Muscle layer of duodenum (tissue), 2 donors: ENCODE measurements around the gene MROH9.
"Not testable (repeated sequence)": the region's sequence is repeated elsewhere in the genome, so short reads cannot be mapped to it uniquely, and the experiment has no call there.

Experiments
- H3K27ac ChIP-seq: one replicate; pipeline ENCODE4 v1.7.0; 2013; ENCODE audit warnings: mild to moderate bottlenecking, low read length
- H3K27me3 ChIP-seq: one replicate; pipeline ENCODE4 v1.7.0; 2013; ENCODE audit warnings: low read depth, mild to moderate bottlenecking, control low read depth, low read length
- H3K36me3 ChIP-seq, 2 donors: one replicate each; pipeline ENCODE4 v1.7.0; 2013; ENCODE audit warnings: low read length in 2 of 2, control low read depth in 1 of 2, mild to moderate bottlenecking in 1 of 2; ENCODE audit not compliant: insufficient read depth in 2 of 2, control insufficient read depth in 1 of 2
- H3K4me1 ChIP-seq, 2 donors: one replicate each; pipeline ENCODE4 v1.7.0; 2013; ENCODE audit warnings: low read length in 2 of 2, mild to moderate bottlenecking in 2 of 2, control low read depth in 1 of 2, moderate library complexity in 1 of 2; ENCODE audit not compliant: insufficient read depth in 2 of 2, control insufficient read depth in 1 of 2
- H3K4me3 ChIP-seq, 2 donors: one replicate each; pipeline ENCODE4 v1.7.0; 2013; ENCODE audit warnings: low read length in 2 of 2, low read depth in 1 of 2, mild to moderate bottlenecking in 1 of 2
- H3K9me3 ChIP-seq, 2 donors: one replicate each; pipeline ENCODE4 v1.7.0; 2013; ENCODE audit warnings: low read length in 2 of 2, control low read depth in 1 of 2, mild to moderate bottlenecking in 1 of 2; ENCODE audit not compliant: control insufficient read depth in 1 of 2
- donor health status: healthy.

MROH9 gene

GRCh38 chr1:170927955-170928840 is 7.1 kb upstream of the MROH9 start:
- H3K27ac ChIP-seq, result no peak overlapping the region
- H3K4me3 ChIP-seq, result no peak overlapping the region
- H3K9me3 ChIP-seq, result no peaks in the 10 kb centered on the region
- H3K4me1 ChIP-seq, result peaks cover 0 to 8% of the 10 kb centered on the region in 2 donors
- H3K27me3 ChIP-seq, result no peaks in the 10 kb centered on the region
- H3K36me3 ChIP-seq, result no peaks in the 10 kb centered on the region

GRCh38 chr1:170929412-170929834 is 5.9 kb upstream of the MROH9 start:
- no peak overlapping the region for H3K27ac ChIP-seq
- H3K36me3 ChIP-seq, result no peaks in the 10 kb centered on the region
- no peaks in the 10 kb centered on the region for H3K27me3 ChIP-seq
- no peak overlapping the region for H3K4me3 ChIP-seq
- peaks cover 0 to 8% of the 10 kb centered on the region in 2 donors for H3K4me1 ChIP-seq
- no peaks in the 10 kb centered on the region for H3K9me3 ChIP-seq

DNA sequence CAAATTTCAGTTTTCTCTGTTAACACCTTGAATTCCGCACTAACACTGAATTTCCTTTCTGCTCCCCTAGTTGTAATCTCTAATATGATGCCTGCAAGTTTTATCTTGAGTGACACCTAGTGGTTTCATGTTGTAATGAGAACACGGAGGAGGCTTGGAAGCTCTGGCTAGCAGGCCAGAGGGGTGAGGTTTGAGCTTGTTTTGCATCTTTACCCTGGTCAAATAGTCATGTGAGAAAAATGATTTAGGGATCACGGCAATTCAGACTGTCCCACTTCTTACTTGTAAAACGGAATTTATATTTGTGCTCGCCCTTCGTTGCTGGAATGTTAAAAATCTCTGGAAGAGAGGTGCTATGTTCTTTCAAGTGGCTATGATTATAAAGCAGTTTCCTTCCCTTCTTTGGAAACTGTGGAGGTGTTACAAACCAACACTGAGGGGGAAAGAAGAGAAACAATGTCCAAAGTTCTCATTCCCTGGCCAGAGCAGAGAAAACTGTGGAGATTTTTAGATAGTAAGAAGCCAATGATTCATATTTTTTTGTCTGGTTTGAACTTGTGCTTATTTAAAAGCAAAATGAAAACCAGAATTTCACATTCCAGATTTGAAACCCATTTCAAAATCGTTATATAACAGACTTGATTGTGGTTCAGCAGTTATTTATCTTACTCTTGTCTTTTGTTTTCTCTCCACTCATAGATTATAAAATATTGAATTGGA is 5.3 kb upstream of the MROH9 start:
- peaks cover 0 to 8% of the 10 kb centered on the region in 2 donors for H3K4me1 ChIP-seq
- H3K4me3 ChIP-seq, result no peak overlapping the region
- H3K9me3 ChIP-seq, result no peaks in the 10 kb centered on the region
- H3K27ac ChIP-seq, result no peak overlapping the region
- H3K27me3 ChIP-seq, result no peaks in the 10 kb centered on the region
- H3K36me3 ChIP-seq, result no peaks in the 10 kb centered on the region

DNA sequence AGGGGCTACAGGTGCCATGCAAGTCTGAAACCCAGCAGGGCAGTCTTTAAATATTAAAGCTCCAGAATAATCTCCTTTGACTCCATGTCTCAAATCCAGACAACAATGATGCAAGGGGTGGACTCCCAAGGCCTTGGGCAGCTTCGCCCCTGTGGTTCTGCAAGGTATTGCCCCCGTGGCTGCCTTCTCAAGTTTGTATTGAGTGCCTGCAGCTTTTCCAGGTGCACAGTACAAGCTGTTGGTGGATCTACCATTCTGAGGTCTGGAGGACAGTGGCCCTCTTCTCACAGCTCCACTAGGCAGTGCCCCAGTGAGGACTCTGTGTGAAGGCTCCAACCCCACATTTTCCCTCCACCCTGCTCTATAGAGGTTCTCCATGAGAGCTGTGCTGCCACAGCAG is 3.7 kb upstream of the MROH9 start:
- H3K4me3 ChIP-seq, result no peak overlapping the region
- H3K27ac ChIP-seq, result no peak overlapping the region
- H3K9me3 ChIP-seq, result no peaks in the 10 kb centered on the region
- H3K36me3 ChIP-seq, result no peaks in the 10 kb centered on the region
- H3K4me1 ChIP-seq, result peaks cover 0 to 8% of the 10 kb centered on the region in 2 donors
- H3K27me3 ChIP-seq, result no peaks in the 10 kb centered on the region

DNA sequence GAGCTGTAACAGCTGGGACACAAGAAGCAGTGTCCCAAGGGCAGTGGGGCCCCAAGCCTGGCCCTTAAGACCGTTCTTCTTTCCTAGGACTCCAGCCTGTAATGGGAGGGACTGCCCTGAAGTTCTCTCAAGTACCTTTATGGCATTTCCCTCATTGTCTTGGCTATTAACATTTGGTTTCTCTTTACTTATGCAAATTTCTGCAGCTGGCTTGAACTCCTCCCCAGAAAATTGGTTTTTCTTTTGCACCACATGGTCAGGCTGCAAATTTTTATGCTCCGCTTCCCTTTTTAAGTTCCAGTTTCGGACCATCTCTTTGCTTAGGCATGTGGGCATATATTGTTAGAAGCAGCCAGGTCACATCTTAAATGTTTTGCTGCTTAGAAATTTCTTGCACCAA is 3.1 kb upstream of the MROH9 start:
- no peak overlapping the region for H3K4me3 ChIP-seq
- no peaks in the 10 kb centered on the region for H3K9me3 ChIP-seq
- peaks cover 0 to 8% of the 10 kb centered on the region in 2 donors for H3K4me1 ChIP-seq
- H3K27ac ChIP-seq, result no peak overlapping the region
- H3K27me3 ChIP-seq, result no peaks in the 10 kb centered on the region
- no peaks in the 10 kb centered on the region for H3K36me3 ChIP-seq

DNA sequence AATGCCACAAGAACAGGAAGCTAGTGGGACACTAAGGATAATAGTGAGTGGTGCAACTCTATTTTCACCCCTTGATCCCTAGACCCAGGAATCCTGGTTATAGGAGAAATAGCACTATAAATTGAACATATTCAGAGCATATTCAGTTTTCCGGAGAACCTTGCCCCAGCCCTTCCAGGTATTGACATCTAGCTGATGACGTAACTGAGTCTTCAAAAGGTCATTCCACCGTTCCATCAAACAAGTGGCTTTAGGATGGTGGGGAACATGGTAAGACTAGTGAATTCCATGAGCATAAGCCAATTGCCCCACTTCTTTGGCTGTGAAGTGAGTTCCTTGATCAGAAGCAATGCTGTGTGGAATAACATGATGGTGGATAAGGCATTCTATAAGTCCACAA is 2.9 kb downstream of the MROH9 start:
- Histone ChIP-seq H3K4me3 (no peak overlapping the region), H3K4me1 (no peaks in the 10 kb centered on the region), H3K27me3 (no peaks in the 10 kb centered on the region), H3K9me3 (no peaks in the 10 kb centered on the region), H3K36me3 (no peaks in the 10 kb centered on the region), H3K27ac (no peak overlapping the region)

GRCh38 chr1:170939476-170939875 is 4.1 kb downstream of the MROH9 start:
- H3K4me3 ChIP-seq, result no peak overlapping the region
- no peaks in the 10 kb centered on the region for H3K4me1 ChIP-seq
- no peak overlapping the region for H3K27ac ChIP-seq
- no peaks in the 10 kb centered on the region for H3K9me3 ChIP-seq
- H3K27me3 ChIP-seq, result no peaks in the 10 kb centered on the region
- no peaks in the 10 kb centered on the region for H3K36me3 ChIP-seq

GRCh38 chr1:170951744-170952143 is 16.4 kb downstream of the MROH9 start:
- not testable (repeated sequence) for H3K4me3 ChIP-seq, H3K4me1 ChIP-seq, H3K27ac ChIP-seq, H3K9me3 ChIP-seq, H3K27me3 ChIP-seq, H3K36me3 ChIP-seq

GRCh38 chr1:170959385-170959784 is 24.1 kb downstream of the MROH9 start:
- Histone ChIP-seq H3K4me3 (no peak overlapping the region), H3K36me3 (no peaks in the 10 kb centered on the region), H3K4me1 (no peaks in the 10 kb centered on the region), H3K27me3 (no peaks in the 10 kb centered on the region), H3K27ac (no peak overlapping the region), H3K9me3 (no peaks in the 10 kb centered on the region)

DNA sequence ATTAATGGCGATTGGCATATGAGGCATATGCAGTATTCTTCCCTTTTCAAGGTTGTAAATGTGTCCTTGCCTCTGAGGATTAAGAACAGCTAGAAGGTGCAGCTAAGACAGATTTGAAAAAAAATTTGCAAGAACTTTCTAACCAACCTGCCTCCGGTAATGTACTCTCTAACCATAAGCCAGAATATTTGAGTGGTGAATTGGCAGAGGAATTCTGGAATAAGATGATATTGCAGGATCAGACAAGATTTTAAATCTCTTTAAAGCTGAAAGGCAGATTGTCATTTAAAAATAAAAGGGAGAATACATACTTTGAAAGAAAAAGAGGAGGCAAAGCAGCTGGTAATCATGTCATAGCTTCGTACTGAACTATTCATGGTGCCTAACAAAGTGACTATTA is 29.2 kb downstream of the MROH9 start:
- Histone ChIP-seq H3K9me3 (no peaks in the 10 kb centered on the region), H3K4me1 (no peaks in the 10 kb centered on the region), H3K4me3 (no peak overlapping the region), H3K27me3 (no peaks in the 10 kb centered on the region), H3K36me3 (no peaks in the 10 kb centered on the region), H3K27ac (no peak overlapping the region)

GRCh38 chr1:170967042-170967910 is 31.9 kb downstream of the MROH9 start:
- Histone ChIP-seq H3K4me3 (no peak overlapping the region), H3K27me3 (no peaks in the 10 kb centered on the region), H3K4me1 (no peaks in the 10 kb centered on the region), H3K36me3 (no peaks in the 10 kb centered on the region), H3K27ac (no peak overlapping the region), H3K9me3 (no peaks in the 10 kb centered on the region)
